ENCODE data around the gene SERTAD1. TPM values are rescaled to one million over a fixed set of nuclear protein-coding genes. Genes with fewer than 3 reads are reported as not detected.

The SERTAD1 gene
- total RNA-seq, 1 donor from 2014 or later, result 2.4 TPM

GRCh38 chr19:40424637-40425449 is 949 bp downstream of the SERTAD1 start:
- Histone ChIP-seq H3K36me3 (no peaks in the 10 kb centered on the region), H3K27me3 (no peaks in the 10 kb centered on the region), H3K4me2 (peak overlapping the region; percentile 85), H3K4me1 (peaks cover 11% of the 10 kb centered on the region), H3K79me2 (ENCODE audit: low read depth) (peaks cover 7% of the 10 kb centered on the region), H3K9me3 (ENCODE audit: low read depth) (no peaks in the 10 kb centered on the region), H3K9ac (no peak overlapping the region), H3K27ac (peak overlapping the region; percentile 89), H3F3A (ENCODE audit: low read depth) (peaks cover 52% of the 10 kb centered on the region), H3K4me3 (peak overlapping the region; percentile 81), H2AFZ (replicated peaks) (peak overlapping the region; percentile 88), H4K20me1 (ENCODE audit: low read depth) (no peaks in the 10 kb centered on the region)
- H3K9me3 Mint-ChIP-seq, result no peaks in the 10 kb centered on the region
- peak overlapping the region; percentile 97 for H3K27ac Mint-ChIP-seq
- H3K27me3 Mint-ChIP-seq (ENCODE audit: insufficient read depth, low read depth), result peaks cover 16% of the 10 kb centered on the region
- no peaks in the 10 kb centered on the region for H3K36me3 Mint-ChIP-seq
- H3K4me3 Mint-ChIP-seq, result peak overlapping the region; percentile 98
- H3K4me1 Mint-ChIP-seq, result peaks cover 27% of the 10 kb centered on the region
- DNase-seq (ENCODE audit: low spot score), result peak; percentile 50
- TF ChIP-seq EZH2phosphoT487 (IDR thresholded peaks at IDR 0.05) (no peak), CTCF (IDR thresholded peaks at IDR 0.05) (no peak), EZH2 (IDR thresholded peaks at IDR 0.05) (no peak)

DNA sequence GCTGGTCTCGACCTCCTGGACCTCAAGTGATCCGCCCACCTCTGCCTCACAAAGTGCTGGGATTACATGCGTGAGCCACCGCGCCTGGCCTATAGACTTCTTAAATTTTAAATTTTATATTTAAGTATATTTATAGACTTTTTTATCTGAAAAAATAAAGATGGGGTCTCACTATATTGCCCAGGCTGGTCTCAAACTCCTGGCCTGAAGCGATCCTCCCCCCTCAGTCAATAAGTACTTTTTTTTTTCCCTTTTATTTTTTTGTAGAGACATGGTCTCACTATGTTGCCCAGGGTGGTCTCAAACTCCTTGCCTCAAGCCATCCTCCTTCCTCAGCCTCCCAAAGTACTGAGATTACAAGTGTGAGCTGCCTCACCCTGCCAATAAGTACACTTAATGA is 1.9 kb downstream of the SERTAD1 start:
- DNase-seq (ENCODE audit: low spot score), result no peak
- Histone ChIP-seq H3K27ac (no peak overlapping the region), H3F3A (ENCODE audit: low read depth) (peaks cover 49% of the 10 kb centered on the region), H3K9ac (no peak overlapping the region), H3K27me3 (no peaks in the 10 kb centered on the region), H3K79me2 (ENCODE audit: low read depth) (peaks cover 7% of the 10 kb centered on the region), H3K4me2 (peak overlapping the region; percentile 85), H3K4me1 (peaks cover 11% of the 10 kb centered on the region), H3K4me3 (no peak overlapping the region), H2AFZ (replicated peaks) (no peak overlapping the region), H3K36me3 (no peaks in the 10 kb centered on the region), H4K20me1 (ENCODE audit: low read depth) (no peaks in the 10 kb centered on the region), H3K9me3 (ENCODE audit: low read depth) (no peaks in the 10 kb centered on the region)
- peaks cover 14% of the 10 kb centered on the region for H3K27me3 Mint-ChIP-seq (ENCODE audit: insufficient read depth, low read depth)
- H3K9me3 Mint-ChIP-seq, result no peaks in the 10 kb centered on the region
- peaks cover 24% of the 10 kb centered on the region for H3K4me1 Mint-ChIP-seq
- no peak overlapping the region for H3K27ac Mint-ChIP-seq
- H3K36me3 Mint-ChIP-seq, result no peaks in the 10 kb centered on the region
- no peak overlapping the region for H3K4me3 Mint-ChIP-seq
- TF ChIP-seq EZH2 (IDR thresholded peaks at IDR 0.05) (no peak), CTCF (IDR thresholded peaks at IDR 0.05) (no peak), EZH2phosphoT487 (IDR thresholded peaks at IDR 0.05) (no peak)

DNA sequence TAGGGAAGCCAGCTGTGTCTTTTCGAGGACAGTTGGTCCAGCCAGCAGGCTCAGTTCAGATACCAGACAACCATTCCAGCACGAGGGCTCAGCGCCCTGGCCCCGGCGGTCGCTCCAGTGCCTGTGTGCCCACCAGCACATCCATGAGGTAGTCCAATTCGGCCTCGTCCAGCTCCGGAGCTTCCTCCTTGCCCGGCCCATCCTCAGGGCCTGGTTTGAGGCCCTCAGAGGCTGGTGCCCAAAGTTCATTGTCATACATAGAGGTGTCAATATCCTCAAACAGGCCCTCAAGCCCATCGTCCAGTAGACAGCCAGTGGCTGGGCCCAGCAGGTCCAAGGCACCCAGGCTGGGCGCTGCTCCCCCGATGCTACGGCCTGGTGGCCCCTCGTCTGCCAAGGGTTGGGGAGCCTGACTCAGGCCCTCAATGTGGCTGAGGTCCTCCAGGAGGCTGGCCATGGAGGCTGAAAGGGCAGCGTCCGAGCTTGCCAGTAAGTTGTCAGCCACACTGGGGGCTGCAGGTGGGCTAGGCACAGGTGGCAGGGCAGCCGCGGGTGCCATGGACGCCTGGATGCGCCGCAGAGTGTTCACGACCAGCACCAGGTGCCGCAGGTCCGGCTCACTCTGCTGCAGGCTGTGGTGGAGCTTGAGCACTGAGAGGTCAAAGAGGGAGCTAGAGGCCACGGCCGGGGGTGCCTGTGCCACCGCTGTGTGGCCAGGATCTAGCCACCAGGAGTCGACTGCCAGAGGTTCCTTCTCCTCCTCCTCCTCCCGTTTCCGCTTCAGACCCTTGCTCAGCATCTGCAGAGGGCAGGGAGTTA is 2.8 kb downstream of the SERTAD1 start:
- H3F3A ChIP-seq (ENCODE audit: low read depth), result peaks cover 47% of the 10 kb centered on the region
- DNase-seq (ENCODE audit: low spot score), result no peak
- TF ChIP-seq EZH2 (IDR thresholded peaks at IDR 0.05) (no peak), EZH2phosphoT487 (IDR thresholded peaks at IDR 0.05) (no peak), CTCF (IDR thresholded peaks at IDR 0.05) (no peak)
- no peak overlapping the region for H3K4me2 ChIP-seq
- Mint-ChIP-seq H3K36me3 (no peaks in the 10 kb centered on the region), H3K4me3 (peak overlapping the region; percentile 80), H3K27ac (no peak overlapping the region), H3K9me3 (no peaks in the 10 kb centered on the region), H3K27me3 (ENCODE audit: insufficient read depth, low read depth) (peaks cover 13% of the 10 kb centered on the region), H3K4me1 (peaks cover 27% of the 10 kb centered on the region)
- H3K4me3 ChIP-seq, result no peak overlapping the region
- no peaks in the 10 kb centered on the region for H3K9me3 ChIP-seq (ENCODE audit: low read depth)
- peaks cover 7% of the 10 kb centered on the region for H3K79me2 ChIP-seq (ENCODE audit: low read depth)
- H3K4me1 ChIP-seq, result peaks cover 11% of the 10 kb centered on the region
- H4K20me1 ChIP-seq (ENCODE audit: low read depth), result no peaks in the 10 kb centered on the region
- no peaks in the 10 kb centered on the region for H3K36me3 ChIP-seq
- no peaks in the 10 kb centered on the region for H3K27me3 ChIP-seq
- no peak overlapping the region for H3K27ac ChIP-seq
- no peak overlapping the region for H3K9ac ChIP-seq
- no peak overlapping the region for H2AFZ ChIP-seq (replicated peaks)

All from neural progenitor cell (in vitro differentiated cells).